ENCODE measurements around the gene INPP4B. TPM values are rescaled to one million over a fixed set of nuclear protein-coding genes. Genes with fewer than 3 reads are reported as not detected.
A peak's percentile ranks its signal among the peaks of the same experiment; 100 is the strongest.

The INPP4B gene
- total RNA-seq, 1 experiment from 2014 or later, result 41.0 TPM

DNA sequence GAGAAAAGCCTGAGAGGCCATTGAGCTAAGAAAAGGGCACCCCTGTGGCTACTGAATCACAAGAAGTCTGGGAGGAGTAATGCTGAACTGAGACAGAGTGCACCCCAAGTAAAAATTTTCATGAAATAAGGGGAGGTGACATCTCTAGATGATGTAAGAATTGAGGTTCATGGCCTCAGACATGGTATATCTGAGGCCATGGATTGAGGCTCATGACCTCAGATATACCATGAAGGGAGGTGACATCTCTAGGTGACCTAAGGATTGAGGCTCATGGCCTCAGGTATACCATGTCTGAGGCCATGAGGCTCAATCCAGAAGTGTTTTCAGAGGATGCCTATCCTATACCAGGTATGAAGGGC is 560.9 kb downstream of the INPP4B start:
- H2AFZ ChIP-seq (ENCODE audit: low read length), result no peak overlapping the region
- no peaks in the 10 kb centered on the region for H4K20me1 ChIP-seq (ENCODE audit: low read length)
- H3K36me3 ChIP-seq (ENCODE audit: low read depth, low read length), result no peaks in the 10 kb centered on the region
- H3K27ac ChIP-seq (ENCODE audit: low read length), result no peak overlapping the region
- POLR2A ChIA-PET (ENCODE audit: unreplicated experiment), result no interaction called here
- H3K9me2 ChIP-seq (replicated peaks; ENCODE audit: low read length), result no peaks in the 10 kb centered on the region
- TF ChIP-seq EZH2 (IDR thresholded peaks at IDR 0.05; ENCODE audit: low read length, unreplicated experiment) (no peak), EZH2phosphoT487 (IDR thresholded peaks at IDR 0.05; ENCODE audit: borderline replicate concordance, low read length) (no peak)
- TF ChIP-seq, protein P1, sequence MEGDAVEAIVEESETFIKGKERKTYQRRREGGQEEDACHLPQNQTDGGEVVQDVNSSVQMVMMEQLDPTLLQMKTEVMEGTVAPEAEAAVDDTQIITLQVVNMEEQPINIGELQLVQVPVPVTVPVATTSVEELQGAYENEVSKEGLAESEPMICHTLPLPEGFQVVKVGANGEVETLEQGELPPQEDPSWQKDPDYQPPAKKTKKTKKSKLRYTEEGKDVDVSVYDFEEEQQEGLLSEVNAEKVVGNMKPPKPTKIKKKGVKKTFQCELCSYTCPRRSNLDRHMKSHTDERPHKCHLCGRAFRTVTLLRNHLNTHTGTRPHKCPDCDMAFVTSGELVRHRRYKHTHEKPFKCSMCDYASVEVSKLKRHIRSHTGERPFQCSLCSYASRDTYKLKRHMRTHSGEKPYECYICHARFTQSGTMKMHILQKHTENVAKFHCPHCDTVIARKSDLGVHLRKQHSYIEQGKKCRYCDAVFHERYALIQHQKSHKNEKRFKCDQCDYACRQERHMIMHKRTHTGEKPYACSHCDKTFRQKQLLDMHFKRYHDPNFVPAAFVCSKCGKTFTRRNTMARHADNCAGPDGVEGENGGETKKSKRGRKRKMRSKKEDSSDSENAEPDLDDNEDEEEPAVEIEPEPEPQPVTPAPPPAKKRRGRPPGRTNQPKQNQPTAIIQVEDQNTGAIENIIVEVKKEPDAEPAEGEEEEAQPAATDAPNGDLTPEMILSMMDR (conservative IDR thresholded peaks at IDR 0.05; ENCODE audit: low read depth, low read length), result no peak
- no peaks in the 10 kb centered on the region for H3F3A ChIP-seq (ENCODE audit: low read length, unreplicated experiment)
- no peak for DNase-seq
- H3K4me2 ChIP-seq (ENCODE audit: low read length), result no peak overlapping the region
- H3K27me3 ChIP-seq (ENCODE audit: low read length), result no peaks in the 10 kb centered on the region
- peaks cover 6% of the 10 kb centered on the region for H3K4me1 ChIP-seq (ENCODE audit: insufficient read depth, low read length)
- no peaks in the 10 kb centered on the region for H3K79me2 ChIP-seq (ENCODE audit: low read length)
- CTCF ChIA-PET, result no interaction called here
- H3K9me3 ChIP-seq (ENCODE audit: low read length), result no peaks in the 10 kb centered on the region
- no peak for ATAC-seq
- no TSS peak for BruUV-seq (replicated peaks)
- H3K9ac ChIP-seq (ENCODE audit: low read length), result no peak overlapping the region
- no peak overlapping the region for H3K4me3 ChIP-seq (ENCODE audit: low read length)
- intact Hi-C loops (cut with micrococcal nuclease), result loop anchor here (10.0 kb wide), 1 partner anchor 120 kb away; no protein-coding TSS in a partner anchor

- Histone ChIP-seq H3K4me3 (ENCODE audit: low read length) (no peak overlapping the region), H3K36me3 (ENCODE audit: low read depth, low read length) (no peaks in the 10 kb centered on the region), H3K4me1 (ENCODE audit: insufficient read depth, low read length) (peaks cover 6% of the 10 kb centered on the region), H3K9me3 (ENCODE audit: low read length) (no peaks in the 10 kb centered on the region), H4K20me1 (ENCODE audit: low read length) (no peaks in the 10 kb centered on the region), H3K9ac (ENCODE audit: low read length) (no peak overlapping the region), H2AFZ (ENCODE audit: low read length) (no peak overlapping the region), H3K4me2 (ENCODE audit: low read length) (no peak overlapping the region), H3K79me2 (ENCODE audit: low read length) (no peaks in the 10 kb centered on the region), H3K27me3 (ENCODE audit: low read length) (no peaks in the 10 kb centered on the region), H3K9me2 (replicated peaks; ENCODE audit: low read length) (no peaks in the 10 kb centered on the region), H3K27ac (ENCODE audit: low read length) (no peak overlapping the region), H3F3A (ENCODE audit: low read length, unreplicated experiment) (no peaks in the 10 kb centered on the region)
- ATAC-seq, result no peak
- intact Hi-C loops (cut with micrococcal nuclease), result loop anchor here (10.0 kb wide), 1 partner anchor 120 kb away; no protein-coding TSS in a partner anchor
- TF ChIP-seq, protein P1 (conservative IDR thresholded peaks at IDR 0.05; ENCODE audit: low read depth, low read length), result no peak
- TF ChIP-seq EZH2 (IDR thresholded peaks at IDR 0.05; ENCODE audit: low read length, unreplicated experiment) (no peak), EZH2phosphoT487 (IDR thresholded peaks at IDR 0.05; ENCODE audit: borderline replicate concordance, low read length) (no peak)
- no peak for DNase-seq
- ChIA-PET POLR2A (ENCODE audit: unreplicated experiment) (no interaction called here), CTCF (no interaction called here)
- no TSS peak for BruUV-seq (replicated peaks)
These were observed 561.5 kb downstream of the INPP4B start for GRCh38 chr4:142284402-142285221.

DNA sequence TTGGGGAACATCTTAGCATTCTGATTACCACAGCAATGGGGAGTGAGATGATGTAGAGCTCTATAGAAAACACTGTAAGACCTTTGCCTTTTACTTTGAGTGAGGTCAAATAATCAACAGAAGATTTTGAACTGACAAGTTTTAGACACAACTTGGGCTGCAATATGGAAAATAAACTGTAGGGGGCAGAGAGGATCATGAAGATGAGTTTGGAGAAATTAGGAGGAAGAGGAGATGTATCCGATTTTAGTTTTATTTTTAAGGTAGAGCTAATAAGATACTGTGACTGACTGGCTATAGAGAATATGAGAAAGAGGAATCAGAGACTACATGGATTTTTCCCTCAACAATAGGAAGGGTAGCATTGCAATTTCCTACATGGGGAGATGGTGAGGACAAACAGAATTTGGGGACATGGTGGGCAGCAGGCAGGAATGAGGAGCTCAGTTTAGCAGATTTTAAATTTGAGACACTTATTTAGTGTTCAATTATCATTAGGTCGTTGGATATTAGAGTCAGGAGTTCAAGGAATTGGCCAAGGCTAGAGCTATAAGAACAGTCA is 563.1 kb downstream of the INPP4B start:
- ATAC-seq (no peak), DNase-seq (peak; percentile 53)
- intact Hi-C loops (cut with micrococcal nuclease), result loop anchor here (10.0 kb wide), 1 partner anchor 122 kb away; no protein-coding TSS in a partner anchor
- TF ChIP-seq EZH2phosphoT487 (IDR thresholded peaks at IDR 0.05; ENCODE audit: borderline replicate concordance, low read length), result no peak
- TF ChIP-seq, protein P1 (conservative IDR thresholded peaks at IDR 0.05; ENCODE audit: low read depth, low read length), result peak; percentile 78
- POLR2A ChIA-PET (ENCODE audit: unreplicated experiment), result interaction anchor here (0.6 kb wide), 1 partner anchor 67 kb away, joined by 3 read pairs; no protein-coding TSS in a partner anchor
- Histone ChIP-seq H3K36me3 (ENCODE audit: low read depth, low read length) (no peaks in the 10 kb centered on the region), H3K27me3 (ENCODE audit: low read length) (no peaks in the 10 kb centered on the region), H3K27ac (ENCODE audit: low read length) (no peak overlapping the region), H3K9me2 (replicated peaks; ENCODE audit: low read length) (no peaks in the 10 kb centered on the region), H4K20me1 (ENCODE audit: low read length) (no peaks in the 10 kb centered on the region), H3K4me3 (ENCODE audit: low read length) (no peak overlapping the region), H2AFZ (ENCODE audit: low read length) (no peak overlapping the region), H3F3A (ENCODE audit: low read length, unreplicated experiment) (no peaks in the 10 kb centered on the region), H3K9me3 (ENCODE audit: low read length) (no peaks in the 10 kb centered on the region), H3K9ac (ENCODE audit: low read length) (no peak overlapping the region), H3K4me2 (ENCODE audit: low read length) (no peak overlapping the region), H3K79me2 (ENCODE audit: low read length) (no peaks in the 10 kb centered on the region), H3K4me1 (ENCODE audit: insufficient read depth, low read length) (peaks cover 13% of the 10 kb centered on the region)
- no TSS peak for BruUV-seq (replicated peaks)
- CTCF ChIA-PET, result no interaction called here

All from PC-3 (cell line).